Thoracic aorta (tissue), 2 donors: ENCODE measurements around the gene LRP1B. TPM values are rescaled to one million over a fixed set of nuclear protein-coding genes. Genes with fewer than 3 reads are reported as not detected.

ENCODE experiments used
- ATAC-seq: fragments of 150-250 bp; one replicate; pipeline ENCODE4 v1.8.0; 2017; ENCODE audit warnings: low read depth; ENCODE audit not compliant: insufficient number of reproducible peaks, low FRiP score
- DNase-seq: peaks from one replicate; pipeline ENCODE4 v3.0.0-alpha.2; 2020; ENCODE audit warnings: low spot score
- H3K27ac ChIP-seq, 2 donors: fragments of 200-600 bp; sonication (generic); 1 replicate in 1 of 2; 2 replicates in 1 of 2; pipeline ENCODE4 v1.5.1; 2016; ENCODE audit warnings: mild to moderate bottlenecking in 2 of 2, moderate library complexity in 2 of 2
- H3K27me3 ChIP-seq: fragments of 200-600 bp; sonication (generic); replicated peaks from 2 replicates; pipeline ENCODE4 v1.6.0; 2016; ENCODE audit warnings: mild to moderate bottlenecking; ENCODE audit not compliant: insufficient read depth
- H3K36me3 ChIP-seq: fragments of 200-600 bp; sonication (generic); one replicate; pipeline ENCODE4 v1.5.1; 2016
- H3K4me1 ChIP-seq, 2 donors: fragments of 200-600 bp; sonication (generic); 1 replicate in 1 of 2; 2 replicates in 1 of 2; pipeline versions ENCODE4 v1.5.1 to v1.6.0; 2016; ENCODE audit warnings: low read depth in 2 of 2, mild to moderate bottlenecking in 1 of 2; ENCODE audit not compliant: control insufficient read depth in 1 of 2
- H3K4me3 ChIP-seq: fragments of 200-600 bp; sonication (generic); 2 replicates; pipeline ENCODE4 v1.5.1; 2016; ENCODE audit warnings: mild to moderate bottlenecking
- H3K9me3 ChIP-seq: fragments of 200-600 bp; sonication (generic); 2 replicates; pipeline ENCODE4 v1.5.1; 2016
- CTCF ChIP-seq: fragments of 200-600 bp; sonication (generic); IDR thresholded peaks from one replicate; pipeline ENCODE4 v1.5.1; 2019; ENCODE audit warnings: antibody characterized with exemption
- total RNA-seq, 2 donors: library from RNA; depleted of rRNA; stranded (reverse); fragments of >200 nt; gene quantifications; one replicate each; pipeline versions ENCODE4 v1.1.0 to v1.2.3, GENCODE V29; 2016

Gene LRP1B
- total RNA-seq, 2 donors from 2014 or later: 0.27 to 0.28 TPM

GRCh38 chr2:140316345-140316744, 1814.5 kb downstream of the LRP1B start:
- TF ChIP-seq CTCF: no peak
- H3K4me1 ChIP-seq: no peaks in the 10 kb centered on the region
- no peak overlapping the region for H3K27ac ChIP-seq
- no peaks in the 10 kb centered on the region for H3K27me3 ChIP-seq
- ATAC-seq (no peak), DNase-seq (no peak)
- H3K9me3 ChIP-seq: no peaks in the 10 kb centered on the region
- H3K36me3 ChIP-seq: no peaks in the 10 kb centered on the region
- no peak overlapping the region for H3K4me3 ChIP-seq

- DNase-seq (no peak), ATAC-seq (no peak)
- H3K36me3 ChIP-seq: no peaks in the 10 kb centered on the region
- H3K9me3 ChIP-seq: no peaks in the 10 kb centered on the region
- no peak overlapping the region for H3K27ac ChIP-seq
- no peak for TF ChIP-seq CTCF
- no peaks in the 10 kb centered on the region for H3K27me3 ChIP-seq
- no peaks in the 10 kb centered on the region for H3K4me1 ChIP-seq
- H3K4me3 ChIP-seq: no peak overlapping the region
Observed at GRCh38 chr2:140311905-140312304, 1818.9 kb downstream of the LRP1B start.

GRCh38 chr2:140308706-140309105, 1822.1 kb downstream of the LRP1B start:
- Histone ChIP-seq H3K4me1 (no peaks in the 10 kb centered on the region), H3K36me3 (no peaks in the 10 kb centered on the region), H3K4me3 (no peak overlapping the region), H3K27me3 (no peaks in the 10 kb centered on the region), H3K9me3 (no peaks in the 10 kb centered on the region), H3K27ac (no peak overlapping the region)
- no peak for DNase-seq
- no peak for ATAC-seq
- TF ChIP-seq CTCF: no peak

- no peak overlapping the region for H3K4me3 ChIP-seq
- DNase-seq (no peak), ATAC-seq (no peak)
- H3K27ac ChIP-seq: no peak overlapping the region
- H3K36me3 ChIP-seq: no peaks in the 10 kb centered on the region
- H3K27me3 ChIP-seq: no peaks in the 10 kb centered on the region
- H3K4me1 ChIP-seq: no peaks in the 10 kb centered on the region
- H3K9me3 ChIP-seq: no peaks in the 10 kb centered on the region
- TF ChIP-seq CTCF: no peak
Observed at GRCh38 chr2:140307532-140307931, 1823.3 kb downstream of the LRP1B start.

DNA sequence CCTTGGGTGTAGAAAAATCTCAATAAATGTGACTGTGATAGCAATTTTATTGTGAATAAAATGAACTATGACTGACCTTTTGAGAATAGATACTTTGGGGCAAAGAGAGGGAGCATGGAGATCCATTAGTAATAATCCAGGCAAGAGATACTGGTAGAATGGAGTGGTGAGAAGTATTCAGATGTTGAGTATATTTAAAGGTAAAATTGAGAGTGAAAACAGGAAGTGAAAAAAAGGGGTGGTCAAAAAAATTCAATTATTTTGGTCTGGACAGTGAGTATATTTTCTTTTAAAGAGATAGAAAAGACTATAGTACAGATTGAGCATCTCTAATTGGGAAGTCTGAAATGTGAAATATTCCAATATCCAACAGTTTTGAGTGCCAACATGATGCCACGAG, 1835.0 kb downstream of the LRP1B start:
- TF ChIP-seq CTCF: no peak
- H3K4me1 ChIP-seq: no peaks in the 10 kb centered on the region
- no peak overlapping the region for H3K4me3 ChIP-seq
- H3K27ac ChIP-seq: no peak overlapping the region
- H3K36me3 ChIP-seq: no peaks in the 10 kb centered on the region
- no peaks in the 10 kb centered on the region for H3K27me3 ChIP-seq
- ATAC-seq: no peak
- H3K9me3 ChIP-seq: no peaks in the 10 kb centered on the region
- DNase-seq: no peak
